DND-41 (cell line): Measurements from ENCODE around the gene STX1B.

Experiments used
- ATAC-seq: fragments of 200-7000 bp; cut with Tn5 transposase; 3 replicates; pipeline ENCODE4 v1.9.1; 2021; ENCODE audit warnings: low read depth; ENCODE audit not compliant: insufficient read depth
- DNase-seq: peaks from one replicate; pipeline ENCODE4 v3.0.0-alpha.2; 2020
- H2AFZ ChIP-seq: 2 replicates; pipeline ENCODE4 v1.6.0; 2012; ENCODE audit warnings: low read depth, low read length
- H3K27ac ChIP-seq: 2 replicates; pipeline ENCODE4 v1.5.1; 2012; ENCODE audit warnings: low read length, inconsistent platforms
- H3K27me3 ChIP-seq: fragments of 200-600 bp; sonication (generic); 2 replicates; pipeline ENCODE4 v1.6.0; 2012; ENCODE audit warnings: low read length, mild to moderate bottlenecking, inconsistent platforms; ENCODE audit not compliant: insufficient read depth, poor library complexity
- H3K36me3 ChIP-seq: 2 replicates; pipeline ENCODE4 v1.5.1; 2012; ENCODE audit warnings: low read length, inconsistent platforms; ENCODE audit not compliant: insufficient read depth
- H3K4me1 ChIP-seq: 2 replicates; pipeline ENCODE4 v1.5.1; 2012; ENCODE audit warnings: mild to moderate bottlenecking, low read length; ENCODE audit not compliant: insufficient read depth
- H3K4me2 ChIP-seq: 2 replicates; pipeline ENCODE4 v1.6.0; 2012; ENCODE audit warnings: mild to moderate bottlenecking, moderate library complexity, low read length, inconsistent platforms; ENCODE audit not compliant: insufficient read depth
- H3K4me3 ChIP-seq, 2 experiments: fragments of 200-600 bp in 1 of 2; shearing (Covaris generic) in 1 of 2; 2 replicates each; pipeline ENCODE4 v1.5.1; 2012 to 2016; ENCODE audit warnings: inconsistent platforms in 2 of 2, low read length in 2 of 2, mild to moderate bottlenecking in 2 of 2, low read depth in 1 of 2, moderate library complexity in 1 of 2
- H3K79me2 ChIP-seq: 2 replicates; pipeline ENCODE4 v1.6.0; 2012; ENCODE audit warnings: low read length, inconsistent platforms; ENCODE audit not compliant: insufficient read depth
- H3K9ac ChIP-seq: 2 replicates; pipeline ENCODE4 v1.6.0; 2012; ENCODE audit warnings: low read depth, mild to moderate bottlenecking, inconsistent platforms, low read length, moderate library complexity
- H3K9me3 ChIP-seq: 2 replicates; pipeline ENCODE4 v1.5.1; 2012; ENCODE audit warnings: low read length, moderate library complexity, mild to moderate bottlenecking, inconsistent platforms; ENCODE audit not compliant: insufficient read depth, severe bottlenecking
- H4K20me1 ChIP-seq: 2 replicates; pipeline ENCODE4 v1.6.0; 2012; ENCODE audit warnings: low read length; ENCODE audit not compliant: insufficient read depth
- CTCF ChIP-seq: IDR thresholded peaks from 2 replicates; pipeline ENCODE4 v1.5.1; 2012; ENCODE audit warnings: borderline replicate concordance, low read length, moderate library complexity, mild to moderate bottlenecking; ENCODE audit not compliant: poor library complexity, severe bottlenecking; ENCODE audit errors: extremely low read depth
- EZH2 ChIP-seq: IDR thresholded peaks from 3 replicates; pipeline ENCODE4 v1.6.1; 2012; ENCODE audit warnings: borderline replicate concordance, low read depth, mild to moderate bottlenecking, moderate library complexity, low read length, inconsistent platforms; ENCODE audit not compliant: severe bottlenecking

Gene STX1B

DNA sequence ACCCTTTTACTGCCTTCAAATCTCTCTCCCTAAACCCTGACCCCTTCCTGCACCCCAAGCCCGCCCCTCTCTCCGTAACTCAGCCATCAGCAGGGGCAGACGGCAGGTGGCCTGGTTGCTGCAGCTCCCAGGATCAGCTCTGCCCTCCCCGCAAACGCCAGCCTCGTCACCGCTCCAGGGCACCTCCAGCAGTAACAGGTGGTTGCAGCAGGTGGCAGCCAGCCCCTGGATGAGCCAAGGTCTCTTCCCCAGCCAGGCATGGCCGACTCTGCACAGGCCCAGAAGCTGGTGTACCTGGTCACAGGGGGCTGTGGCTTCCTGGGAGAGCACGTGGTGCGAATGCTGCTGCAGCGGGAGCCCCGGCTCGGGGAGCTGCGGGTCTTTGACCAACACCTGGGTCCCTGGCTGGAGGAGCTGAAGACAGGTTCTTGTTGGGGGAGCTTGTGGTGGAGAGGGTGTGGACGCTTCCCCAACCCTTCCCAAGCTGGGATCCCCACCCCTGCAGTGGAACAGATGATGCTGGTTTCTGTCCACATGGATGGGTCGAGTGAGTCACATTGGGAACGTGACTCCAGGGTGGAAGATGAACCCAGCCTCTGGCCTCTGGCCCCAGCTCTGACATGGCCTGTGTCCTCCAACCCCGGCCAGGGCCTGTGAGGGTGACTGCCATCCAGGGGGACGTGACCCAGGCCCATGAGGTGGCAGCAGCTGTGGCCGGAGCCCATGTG, 24.9 kb downstream of the STX1B start:
- Histone ChIP-seq H3K27me3 (no peaks in the 10 kb centered on the region), H3K36me3 (peaks cover 51% of the 10 kb centered on the region), H2AFZ (no peak overlapping the region), H3K4me3 (no peak overlapping the region), H3K79me2 (no peaks in the 10 kb centered on the region), H3K4me2 (no peak overlapping the region), H3K4me1 (no peaks in the 10 kb centered on the region), H3K9me3 (no peaks in the 10 kb centered on the region), H3K9ac (no peak overlapping the region), H3K27ac (no peak overlapping the region), H4K20me1 (peaks cover 4% of the 10 kb centered on the region; the same call in 1 of the 2 replicates)
- peak; percentile 8; the same call in 2 of the 3 replicates for ATAC-seq
- TF ChIP-seq CTCF = no peak
- no peak for TF ChIP-seq EZH2
- no peak for DNase-seq

DNA sequence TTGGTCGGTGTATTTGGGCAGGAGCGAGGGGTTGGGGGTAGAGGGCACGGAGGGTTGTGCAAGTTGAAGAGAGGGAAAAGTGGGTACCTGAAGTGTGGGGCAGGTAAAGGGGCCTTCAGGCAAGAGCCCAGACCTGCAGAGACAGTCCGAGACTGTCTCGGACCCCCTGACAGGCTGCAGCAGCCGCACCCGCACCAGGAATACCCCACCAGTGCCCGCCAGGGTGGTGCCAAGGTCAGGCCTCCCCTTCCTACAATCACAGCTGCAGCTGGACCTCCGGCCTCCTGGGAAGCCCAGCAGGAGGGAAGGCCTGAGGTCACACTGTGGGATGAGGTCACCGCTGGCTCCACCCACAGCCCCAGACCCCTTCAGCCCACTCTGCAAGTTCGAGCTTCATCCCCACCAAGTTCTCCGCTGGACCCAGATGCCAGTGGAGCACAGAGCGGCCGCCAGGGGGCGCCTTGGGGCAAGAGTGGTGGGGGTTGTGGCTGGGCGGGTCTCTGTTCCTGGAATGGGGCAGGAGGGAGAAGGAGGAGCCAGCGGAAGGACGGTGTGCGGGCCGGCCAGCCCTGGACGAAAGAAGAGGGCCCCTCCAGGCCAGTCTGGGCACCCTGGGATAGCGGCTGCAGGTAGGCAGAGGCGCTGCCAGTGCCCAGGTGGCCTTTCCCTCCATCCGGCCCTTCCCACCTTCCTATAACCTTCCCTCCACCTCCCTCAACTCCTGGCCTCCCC, 25.6 kb downstream of the STX1B start, which contains the start of gene HSD3B7:
Gene HSD3B7 (plus strand): TSS at position 539 of the 732 bp plus-strand sequence. CDS start 452 bp downstream, outside the sequence.
- Histone ChIP-seq H3K9me3 (no peaks in the 10 kb centered on the region), H3K27me3 (no peaks in the 10 kb centered on the region), H3K27ac (no peak within 1 kb of the TSS), H3K79me2 (no peaks in the 10 kb centered on the region), H2AFZ (no peak within 1 kb of the TSS), H3K4me1 (no peaks in the 10 kb centered on the region), H3K4me2 (no peak within 1 kb of the TSS), H3K36me3 (peaks cover 59% of the 10 kb centered on the region), H3K9ac (no peak within 1 kb of the TSS), H4K20me1 (peaks cover 4% of the 10 kb centered on the region; the same call in 1 of the 2 replicates), H3K4me3 (no peak within 1 kb of the TSS)
- ATAC-seq (peak; percentile 85), DNase-seq (peak; percentile 79)
- TF ChIP-seq CTCF (peak; percentile 95), EZH2 (no peak)

- ATAC-seq (0 out of 3 replicates have a peak, but pooled peaks have one; percentile 6), DNase-seq (no peak)
- H3K36me3 ChIP-seq = peaks cover 65% of the 10 kb centered on the region
- no peaks in the 10 kb centered on the region for H3K9me3 ChIP-seq
- H3K79me2 ChIP-seq = no peaks in the 10 kb centered on the region
- TF ChIP-seq EZH2 = no peak
- no peak overlapping the region for H3K9ac ChIP-seq
- H3K4me1 ChIP-seq = no peaks in the 10 kb centered on the region
- H3K4me2 ChIP-seq = no peak overlapping the region
- no peak overlapping the region for H3K4me3 ChIP-seq
- no peak overlapping the region for H3K27ac ChIP-seq
- no peaks in the 10 kb centered on the region for H3K27me3 ChIP-seq
- peaks cover 4% of the 10 kb centered on the region; the same call in 1 of the 2 replicates for H4K20me1 ChIP-seq
- no peak overlapping the region for H2AFZ ChIP-seq
These were observed 26.4 kb downstream of the STX1B start for GRCh38 chr16:30983898-30984610.
